HCT116 (cell line): ENCODE data around the gene CD59. TPM values are rescaled to one million over a fixed set of nuclear protein-coding genes. Genes with fewer than 3 reads are reported as not detected.
A peak's percentile ranks its signal among the peaks of the same experiment; 100 is the strongest.

Source experiments
- ATAC-seq: fragments of 200-7000 bp; cut with Tn5 transposase; 2 replicates; pipeline ENCODE4 v1.9.1; 2020; ENCODE audit warnings: mild to moderate bottlenecking, moderate library complexity
- BruUV-seq: library from RNA; stranded (reverse); fragments of 400-500 nt; replicated peaks from 2 replicates; lab custom pipeline; 2021; lab: Mats Ljungman, UMichigan
- CTCF ChIA-PET: fragments of 300-600 bp; sonication (Branson Sonifier 250); formaldehyde crosslinking; loops from one replicate; lab custom pipeline; 2021; ENCODE audit warnings: antibody characterized with exemption; lab: Charles Lee
- POLR2A ChIA-PET: fragments of 300-600, 350-600 bp; sonication (Branson Sonifier 250); formaldehyde crosslinking; loops from one replicate; lab custom pipeline; 2021; ENCODE audit warnings: antibody characterized with exemption; lab: Charles Lee
- RAD21 ChIA-PET, 2 experiments: fragments of 300-600 bp; sonication (Branson Sonifier 250); formaldehyde crosslinking; loops; one replicate each; lab custom pipeline; 2023; ENCODE audit warnings: low total read pairs in 2 of 2; ENCODE audit not compliant: uncharacterized antibody in 2 of 2, unreplicated experiment in 2 of 2, low non-redundant PET in 1 of 2; lab: Charles Lee
- DNase-seq: peaks from one replicate; pipeline ENCODE4 v3.0.0-alpha.2; 2010; ENCODE audit warnings: low read depth, low spot score
- H2AFZ ChIP-seq: fragments of 200-600 bp; shearing (Covaris generic), sonication (generic); 2 replicates; pipeline ENCODE4 v1.6.1; 2017; ENCODE audit warnings: low read depth, mixed run types, mixed read lengths, antibody characterized with exemption, low read length; ENCODE audit not compliant: poor library complexity, severe bottlenecking
- H3K27ac ChIP-seq: 2 replicates; pipeline ENCODE4 v1.5.1; 2012; ENCODE audit warnings: low read depth, low read length
- H3K27me3 ChIP-seq: fragments of 200-600 bp; sonication (generic); 2 replicates; pipeline ENCODE4 v1.6.1; 2016; ENCODE audit warnings: mixed run types, low read length, mixed read lengths; ENCODE audit not compliant: insufficient read depth
- H3K36me3 ChIP-seq, 2 experiments: fragments of 200-500 bp in 1 of 2; fragments of 200-600 bp in 1 of 2; sonication (Bioruptor generic) in 1 of 2; sonication (generic) in 1 of 2; 2 replicates each; pipeline versions ENCODE4 v1.5.1 to v1.6.1; 2014 to 2016; ENCODE audit warnings: low read length in 2 of 2, inconsistent platforms in 1 of 2, mixed read lengths in 1 of 2, mixed run types in 1 of 2; ENCODE audit not compliant: insufficient read depth in 2 of 2, control insufficient read depth in 1 of 2
- H3K4me1 ChIP-seq, 2 experiments: fragments of 200-600 bp in 1 of 2; sonication (generic) in 1 of 2; 2 replicates each; pipeline versions ENCODE4 v1.5.1 to v1.6.1; 2012 to 2017; ENCODE audit warnings: low read length in 2 of 2, inconsistent platforms in 1 of 2, mild to moderate bottlenecking in 1 of 2, mixed read lengths in 1 of 2, mixed run types in 1 of 2, moderate library complexity in 1 of 2; ENCODE audit not compliant: insufficient read depth in 2 of 2, control insufficient read depth in 1 of 2
- H3K4me2 ChIP-seq: fragments of 200-600 bp; sonication (generic); 2 replicates; pipeline ENCODE4 v1.6.1; 2017; ENCODE audit warnings: mixed run types, low read length, mixed read lengths
- H3K4me3 ChIP-seq, 2 experiments: fragments of 200-600 bp in 1 of 2; sonication (generic) in 1 of 2; replicated peaks in 1 of 2; 2 replicates each; pipeline ENCODE4 v1.5.1; 2011 to 2016; ENCODE audit warnings: low read length in 2 of 2, control low read depth in 1 of 2, low read depth in 1 of 2, mild to moderate bottlenecking in 1 of 2, mixed read lengths in 1 of 2, mixed run types in 1 of 2
- H3K79me2 ChIP-seq: fragments of 200-600 bp; sonication (generic); 2 replicates; pipeline ENCODE4 v1.6.1; 2017; ENCODE audit warnings: mild to moderate bottlenecking, mixed run types, low read length, moderate library complexity, mixed read lengths; ENCODE audit not compliant: insufficient read depth
- H3K9ac ChIP-seq: fragments of 200-600 bp; sonication (generic); 2 replicates; pipeline ENCODE4 v1.6.1; 2016; ENCODE audit warnings: low read length, mixed read lengths
- H3K9me2 ChIP-seq: fragments of 200-600 bp; sonication (generic), shearing (Covaris generic); 2 replicates; pipeline ENCODE4 v1.6.1; 2017; ENCODE audit warnings: mixed run types, mild to moderate bottlenecking, moderate library complexity; ENCODE audit not compliant: insufficient read depth
- H3K9me3 ChIP-seq, 2 experiments: fragments of 200-500 bp in 1 of 2; fragments of 200-600 bp in 1 of 2; sonication (Bioruptor generic) in 1 of 2; sonication (generic) in 1 of 2; 2 replicates each; pipeline ENCODE4 v1.6.1; 2014 to 2017; ENCODE audit warnings: low read length in 2 of 2, mixed read lengths in 2 of 2, inconsistent platforms in 1 of 2, low read depth in 1 of 2, mild to moderate bottlenecking in 1 of 2, mixed run types in 1 of 2, moderate library complexity in 1 of 2; ENCODE audit not compliant: control insufficient read depth in 1 of 2, insufficient read depth in 1 of 2
- H4K20me1 ChIP-seq: fragments of 200-600 bp; sonication (generic), shearing (Covaris generic); 2 replicates; pipeline ENCODE4 v1.6.1; 2017; ENCODE audit warnings: mixed run types, mild to moderate bottlenecking, moderate library complexity; ENCODE audit not compliant: insufficient read depth
- CBX3 ChIP-seq: IDR thresholded peaks from 2 replicates; pipeline ENCODE4 v1.6.1; 2012; ENCODE audit warnings: low read depth
- CEBPB ChIP-seq: IDR thresholded peaks from 2 replicates; pipeline ENCODE4 v1.6.1; 2012; ENCODE audit warnings: low read depth
- CTCF ChIP-seq, 3 experiments: fragments of 200-600 bp in 1 of 3; sonication (generic) in 1 of 3; IDR thresholded peaks in 2 of 3; conservative IDR thresholded peaks in 1 of 3; 2 replicates each; pipeline ENCODE4 v1.5.1; 2012 to 2017; ENCODE audit warnings: low read depth in 2 of 3, low read length in 2 of 3, antibody characterized with exemption in 1 of 3, borderline replicate concordance in 1 of 3, control low read depth in 1 of 3, mild to moderate bottlenecking in 1 of 3, mixed read lengths in 1 of 3, mixed run types in 1 of 3, moderate library complexity in 1 of 3; ENCODE audit not compliant: insufficient read depth in 1 of 3
- EGR1 ChIP-seq: IDR thresholded peaks from 2 replicates; pipeline ENCODE4 v1.6.1; 2012; ENCODE audit warnings: low read depth
- EZH2 ChIP-seq: fragments of 200-600 bp; sonication (generic); IDR thresholded peaks from 2 replicates; pipeline ENCODE4 v1.6.1; 2017; ENCODE audit warnings: antibody characterized with exemption, mixed run types
- JUND ChIP-seq: IDR thresholded peaks from 2 replicates; pipeline ENCODE4 v1.6.1; 2012
- POLR2A ChIP-seq: IDR thresholded peaks from 2 replicates; pipeline ENCODE4 v1.7.0; 2011; ENCODE audit warnings: borderline replicate concordance; ENCODE audit not compliant: insufficient read depth, insufficient read length; ENCODE audit errors: extremely low read depth
- POLR2AphosphoS5 ChIP-seq: IDR thresholded peaks from 2 replicates; pipeline ENCODE4 v1.6.1; 2011; ENCODE audit warnings: mild to moderate bottlenecking, low read depth, low read length, moderate library complexity
- RAD21 ChIP-seq: IDR thresholded peaks from 2 replicates; pipeline ENCODE4 v1.6.1; 2012; ENCODE audit warnings: low read depth, mild to moderate bottlenecking
- SIN3A ChIP-seq: IDR thresholded peaks from 2 replicates; pipeline ENCODE4 v1.6.1; 2012; ENCODE audit warnings: low read depth
- SRF ChIP-seq: IDR thresholded peaks from 2 replicates; pipeline ENCODE4 v1.6.1; 2012; ENCODE audit warnings: low read depth
- TCF7L2 ChIP-seq: IDR thresholded peaks from 2 replicates; pipeline ENCODE4 v1.7.0; 2011; ENCODE audit warnings: borderline replicate concordance, inconsistent platforms; ENCODE audit not compliant: insufficient read depth, insufficient read length; ENCODE audit errors: extremely low read depth
- ZBTB33 ChIP-seq: IDR thresholded peaks from 2 replicates; pipeline ENCODE4 v1.6.1; 2011; ENCODE audit warnings: mild to moderate bottlenecking, low read length, moderate library complexity; ENCODE audit not compliant: insufficient replicate concordance; ENCODE audit errors: extremely low read depth
- ZFX ChIP-seq: fragments of 450-650 bp; IDR thresholded peaks from 2 replicates; pipeline ENCODE4 v1.6.1; 2017
- ZNF274 ChIP-seq: fragments of 200-500 bp; sonication (Bioruptor generic); IDR thresholded peaks from 2 replicates; pipeline ENCODE4 v1.6.1; 2014; ENCODE audit warnings: mild to moderate bottlenecking, low read depth, low read length, inconsistent platforms
- intact Hi-C: fragments of 100-400 bp; cut with micrococcal nuclease; formaldehyde crosslinking; loops from 2 replicates; pipeline ENCODE4 v1.10.0; 2022
- total RNA-seq: library from RNA; stranded (reverse); gene quantifications from one replicate; pipeline ENCODE4 v1.2.1, GENCODE V29; 2021; ENCODE audit not compliant: unreplicated experiment
- TF ChIP-seq, protein P1 (sequence below): IDR thresholded peaks from 2 replicates; pipeline ENCODE4 v1.6.1; 2012
- TF ChIP-seq, protein P2 (sequence below): IDR thresholded peaks from 2 replicates; pipeline ENCODE4 v1.6.1; 2012; ENCODE audit warnings: low read depth

Gene CD59
- total RNA-seq, 1 experiment from 2014 or later, result 122 TPM

- Histone ChIP-seq H3K4me2 (peak overlapping the region; percentile 79), H2AFZ (no peak overlapping the region), H3K36me3 (peaks cover 0 to 10% of the 10 kb centered on the region in 2 experiments; a peak in 1 of 4 replicates), H3K9me2 (no peaks in the 10 kb centered on the region), H3K9me3 (no peaks in the 10 kb centered on the region), H3K79me2 (peaks cover 63% of the 10 kb centered on the region), H3K27ac (peak overlapping the region; percentile 71), H3K27me3 (no peaks in the 10 kb centered on the region), H3K4me3 (peak overlapping the region; percentile 83 to 88), H3K9ac (peak overlapping the region; percentile 94), H3K4me1 (peaks cover 13 to 28% of the 10 kb centered on the region in 2 experiments), H4K20me1 (no peaks in the 10 kb centered on the region)
- POLR2A ChIA-PET, result interaction anchor here (1.4 kb wide), 1 partner anchor 11 kb away, joined by 3 read pairs; no protein-coding TSS in a partner anchor
- RAD21 ChIA-PET, result no interaction called here
- BruUV-seq, result TSS peak; percentile 51
- ATAC-seq (no peak), DNase-seq (no peak)
- no peak for TF ChIP-seq SRF
- no peak for TF ChIP-seq POLR2AphosphoS5
- no peak for TF ChIP-seq ZNF274
- TF ChIP-seq EGR1, result no peak
- TF ChIP-seq EZH2, result no peak
- no peak for TF ChIP-seq POLR2A
- no peak for TF ChIP-seq TCF7L2
- TF ChIP-seq JUND, result no peak
- no peak for TF ChIP-seq RAD21
- no peak for TF ChIP-seq CEBPB
- TF ChIP-seq, protein P1, sequence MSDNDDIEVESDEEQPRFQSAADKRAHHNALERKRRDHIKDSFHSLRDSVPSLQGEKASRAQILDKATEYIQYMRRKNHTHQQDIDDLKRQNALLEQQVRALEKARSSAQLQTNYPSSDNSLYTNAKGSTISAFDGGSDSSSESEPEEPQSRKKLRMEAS, result no peak
- TF ChIP-seq ZFX, result no peak
- TF ChIP-seq CBX3, result no peak
- TF ChIP-seq, protein P2, sequence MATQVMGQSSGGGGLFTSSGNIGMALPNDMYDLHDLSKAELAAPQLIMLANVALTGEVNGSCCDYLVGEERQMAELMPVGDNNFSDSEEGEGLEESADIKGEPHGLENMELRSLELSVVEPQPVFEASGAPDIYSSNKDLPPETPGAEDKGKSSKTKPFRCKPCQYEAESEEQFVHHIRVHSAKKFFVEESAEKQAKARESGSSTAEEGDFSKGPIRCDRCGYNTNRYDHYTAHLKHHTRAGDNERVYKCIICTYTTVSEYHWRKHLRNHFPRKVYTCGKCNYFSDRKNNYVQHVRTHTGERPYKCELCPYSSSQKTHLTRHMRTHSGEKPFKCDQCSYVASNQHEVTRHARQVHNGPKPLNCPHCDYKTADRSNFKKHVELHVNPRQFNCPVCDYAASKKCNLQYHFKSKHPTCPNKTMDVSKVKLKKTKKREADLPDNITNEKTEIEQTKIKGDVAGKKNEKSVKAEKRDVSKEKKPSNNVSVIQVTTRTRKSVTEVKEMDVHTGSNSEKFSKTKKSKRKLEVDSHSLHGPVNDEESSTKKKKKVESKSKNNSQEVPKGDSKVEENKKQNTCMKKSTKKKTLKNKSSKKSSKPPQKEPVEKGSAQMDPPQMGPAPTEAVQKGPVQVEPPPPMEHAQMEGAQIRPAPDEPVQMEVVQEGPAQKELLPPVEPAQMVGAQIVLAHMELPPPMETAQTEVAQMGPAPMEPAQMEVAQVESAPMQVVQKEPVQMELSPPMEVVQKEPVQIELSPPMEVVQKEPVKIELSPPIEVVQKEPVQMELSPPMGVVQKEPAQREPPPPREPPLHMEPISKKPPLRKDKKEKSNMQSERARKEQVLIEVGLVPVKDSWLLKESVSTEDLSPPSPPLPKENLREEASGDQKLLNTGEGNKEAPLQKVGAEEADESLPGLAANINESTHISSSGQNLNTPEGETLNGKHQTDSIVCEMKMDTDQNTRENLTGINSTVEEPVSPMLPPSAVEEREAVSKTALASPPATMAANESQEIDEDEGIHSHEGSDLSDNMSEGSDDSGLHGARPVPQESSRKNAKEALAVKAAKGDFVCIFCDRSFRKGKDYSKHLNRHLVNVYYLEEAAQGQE, result no peak
- no peak for TF ChIP-seq ZBTB33
- no peak for TF ChIP-seq CTCF (IDR thresholded peaks at IDR 0.05 in 2 of 3, conservative IDR thresholded peaks at IDR 0.05 in 1 of 3; ENCODE audit: borderline replicate concordance in 1 of 3, insufficient read depth in 1 of 3, low read depth in 2 of 3, low read length in 2 of 3)
- no peak for TF ChIP-seq SIN3A
- CTCF ChIA-PET, result no interaction called here
- intact Hi-C loops, result loop anchor here (5.0 kb wide), 1 partner anchor 32 kb away; the partner anchor contains the start of gene C11orf91
Observed at GRCh38 chr11:33734441-33735270, 1.6 kb downstream of the CD59 start.
